HS-5 (cell line): ENCODE data around the gene LTB4R.

Source experiments
- DNase-seq: peaks from one replicate; pipeline ENCODE4 v3.0.0-alpha.2; 2012; ENCODE audit warnings: low read depth

LTB4R gene

GRCh38 chr14:24310646-24311604 lies at the start of gene LTB4R:
TSS of gene LTB4R (plus strand) at chr14:24311502. CDS start at chr14:24315652, 4,150 bp downstream.
- DNase-seq: no peak

GRCh38 chr14:24261969-24262327 lies 49.4 kb upstream of the LTB4R start:
- DNase-seq: no peak

GRCh38 chr14:24262821-24263733 lies 48.2 kb upstream of the LTB4R start, which contains the start of gene TGM1:
TSS of gene TGM1 (minus strand) at chr14:24263177. CDS start at chr14:24262352, 825 bp downstream.
- no peak for DNase-seq

- DNase-seq: no peak
Measured at GRCh38 chr14:24263848-24264247, 47.5 kb upstream of the LTB4R start.

GRCh38 chr14:24264298-24264697 lies 47.0 kb upstream of the LTB4R start:
- no peak for DNase-seq

GRCh38 chr14:24266344-24267244 lies 44.7 kb upstream of the LTB4R start:
- DNase-seq: no peak

- DNase-seq: no peak
Measured at GRCh38 chr14:24267516-24267915, 43.8 kb upstream of the LTB4R start.

- no peak for DNase-seq
Measured at GRCh38 chr14:24268225-24268624, 43.1 kb upstream of the LTB4R start.

GRCh38 chr14:24269368-24269767 lies 41.9 kb upstream of the LTB4R start:
- no peak for DNase-seq

- DNase-seq: no peak
Measured at GRCh38 chr14:24269910-24270536, 41.3 kb upstream of the LTB4R start.

- DNase-seq: peak; percentile 3
Measured at GRCh38 chr14:24270537-24271133, 40.7 kb upstream of the LTB4R start.

- DNase-seq: peak; percentile 19
Measured at GRCh38 chr14:24271134-24271833, 40.0 kb upstream of the LTB4R start, which contains the start of gene RABGGTA. TSS of gene RABGGTA (minus strand) at chr14:24271597. CDS start at chr14:24271115, 482 bp downstream.

- peak; percentile 3 for DNase-seq
Measured at GRCh38 chr14:24271834-24272263, 39.5 kb upstream of the LTB4R start.

GRCh38 chr14:24272467-24272866 lies 38.8 kb upstream of the LTB4R start:
- DNase-seq: no peak

- no peak for DNase-seq
Measured at GRCh38 chr14:24273422-24273998, 37.8 kb upstream of the LTB4R start.

- DNase-seq: peak; percentile 4
Measured at GRCh38 chr14:24274101-24274543, 37.2 kb upstream of the LTB4R start.

- DNase-seq: no peak
Measured at GRCh38 chr14:24277071-24277470, 34.2 kb upstream of the LTB4R start.

GRCh38 chr14:24277606-24278321 lies 33.5 kb upstream of the LTB4R start:
- no peak for DNase-seq

GRCh38 chr14:24278424-24278823 lies 32.9 kb upstream of the LTB4R start:
- DNase-seq: no peak
